SK-N-SH (cell line): ENCODE data around the gene ST6GALNAC3.

Experiments
- CTCF ChIP-seq: fragments of 200-600 bp; sonication (generic); IDR thresholded peaks from 2 replicates; pipeline ENCODE4 v1.6.1; 2017; ENCODE audit warnings: antibody characterized with exemption, mild to moderate bottlenecking, moderate library complexity
- RCOR1 ChIP-seq: fragments of 150-350 bp; IDR thresholded peaks from 2 replicates; pipeline ENCODE4 v1.6.1; 2017; ENCODE audit warnings: antibody characterized with exemption, low read length
- RXRA ChIP-seq: IDR thresholded peaks from 2 replicates; pipeline ENCODE4 v1.4.0; 2012; ENCODE audit warnings: low read depth, mild to moderate bottlenecking, borderline replicate concordance
- TAF1 ChIP-seq: IDR thresholded peaks from 2 replicates; pipeline ENCODE4 v1.6.1; 2012; ENCODE audit warnings: low read depth, mild to moderate bottlenecking, low read length, moderate library complexity, borderline replicate concordance
- TF ChIP-seq, protein P1 (sequence below): IDR thresholded peaks from 2 replicates; pipeline ENCODE4 v1.6.1; 2012; ENCODE audit warnings: mild to moderate bottlenecking, low read depth, low read length, moderate library complexity

GRCh38 chr1:76530953-76531352, 456.4 kb downstream of the ST6GALNAC3 start:
- TF ChIP-seq CTCF, result no peak
- no peak for TF ChIP-seq RCOR1
- TF ChIP-seq TAF1, result no peak
- TF ChIP-seq RXRA, result no peak
- TF ChIP-seq, protein P1, sequence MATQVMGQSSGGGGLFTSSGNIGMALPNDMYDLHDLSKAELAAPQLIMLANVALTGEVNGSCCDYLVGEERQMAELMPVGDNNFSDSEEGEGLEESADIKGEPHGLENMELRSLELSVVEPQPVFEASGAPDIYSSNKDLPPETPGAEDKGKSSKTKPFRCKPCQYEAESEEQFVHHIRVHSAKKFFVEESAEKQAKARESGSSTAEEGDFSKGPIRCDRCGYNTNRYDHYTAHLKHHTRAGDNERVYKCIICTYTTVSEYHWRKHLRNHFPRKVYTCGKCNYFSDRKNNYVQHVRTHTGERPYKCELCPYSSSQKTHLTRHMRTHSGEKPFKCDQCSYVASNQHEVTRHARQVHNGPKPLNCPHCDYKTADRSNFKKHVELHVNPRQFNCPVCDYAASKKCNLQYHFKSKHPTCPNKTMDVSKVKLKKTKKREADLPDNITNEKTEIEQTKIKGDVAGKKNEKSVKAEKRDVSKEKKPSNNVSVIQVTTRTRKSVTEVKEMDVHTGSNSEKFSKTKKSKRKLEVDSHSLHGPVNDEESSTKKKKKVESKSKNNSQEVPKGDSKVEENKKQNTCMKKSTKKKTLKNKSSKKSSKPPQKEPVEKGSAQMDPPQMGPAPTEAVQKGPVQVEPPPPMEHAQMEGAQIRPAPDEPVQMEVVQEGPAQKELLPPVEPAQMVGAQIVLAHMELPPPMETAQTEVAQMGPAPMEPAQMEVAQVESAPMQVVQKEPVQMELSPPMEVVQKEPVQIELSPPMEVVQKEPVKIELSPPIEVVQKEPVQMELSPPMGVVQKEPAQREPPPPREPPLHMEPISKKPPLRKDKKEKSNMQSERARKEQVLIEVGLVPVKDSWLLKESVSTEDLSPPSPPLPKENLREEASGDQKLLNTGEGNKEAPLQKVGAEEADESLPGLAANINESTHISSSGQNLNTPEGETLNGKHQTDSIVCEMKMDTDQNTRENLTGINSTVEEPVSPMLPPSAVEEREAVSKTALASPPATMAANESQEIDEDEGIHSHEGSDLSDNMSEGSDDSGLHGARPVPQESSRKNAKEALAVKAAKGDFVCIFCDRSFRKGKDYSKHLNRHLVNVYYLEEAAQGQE, result no peak
